ENCODE measurements around the gene SRM.

The SRM gene

GRCh38 chr1:11031624-11032262, 28.1 kb downstream of the SRM start:
- no peak for DNase-seq
- H3K36me3 ChIP-seq, result no peaks in the 10 kb centered on the region; the same call in 1 of the 2 replicates
- H3K9me3 ChIP-seq, result no peaks in the 10 kb centered on the region
- no peaks in the 10 kb centered on the region for H3K4me1 ChIP-seq
- H3K4me3 ChIP-seq (ENCODE audit: low read depth, low read length), result no peak overlapping the region
- H3K27me3 ChIP-seq, result no peaks in the 10 kb centered on the region
- TF ChIP-seq CTCF (IDR thresholded peaks at IDR 0.05; ENCODE audit: low read depth, low read length), result no peak

- H3K27me3 ChIP-seq, result no peaks in the 10 kb centered on the region
- H3K4me1 ChIP-seq, result no peaks in the 10 kb centered on the region
- no peak for DNase-seq
- H3K9me3 ChIP-seq, result no peaks in the 10 kb centered on the region
- H3K4me3 ChIP-seq (ENCODE audit: low read depth, low read length), result no peak overlapping the region
- TF ChIP-seq CTCF (IDR thresholded peaks at IDR 0.05; ENCODE audit: low read depth, low read length), result no peak
- no peaks in the 10 kb centered on the region; the same call in 1 of the 2 replicates for H3K36me3 ChIP-seq
Observed at GRCh38 chr1:11030865-11031264, 29.0 kb downstream of the SRM start.

- Histone ChIP-seq H3K4me1 (no peaks in the 10 kb centered on the region), H3K27me3 (no peaks in the 10 kb centered on the region), H3K9me3 (no peaks in the 10 kb centered on the region), H3K36me3 (peaks cover 5% of the 10 kb centered on the region; the same call in 1 of the 2 replicates), H3K4me3 (ENCODE audit: low read depth, low read length) (no peak overlapping the region)
- TF ChIP-seq CTCF (IDR thresholded peaks at IDR 0.05; ENCODE audit: low read depth, low read length), result no peak
- DNase-seq, result no peak
Observed at GRCh38 chr1:11028018-11028417, 31.8 kb downstream of the SRM start.

- peaks cover 5% of the 10 kb centered on the region; the same call in 1 of the 2 replicates for H3K36me3 ChIP-seq
- TF ChIP-seq CTCF (IDR thresholded peaks at IDR 0.05; ENCODE audit: low read depth, low read length), result no peak
- no peaks in the 10 kb centered on the region for H3K4me1 ChIP-seq
Observed at GRCh38 chr1:11027316-11027715, 32.5 kb downstream of the SRM start.

GRCh38 chr1:11026903-11027302, 32.9 kb downstream of the SRM start:
- no peak for DNase-seq
- no peak for TF ChIP-seq CTCF (IDR thresholded peaks at IDR 0.05; ENCODE audit: low read depth, low read length)
- Histone ChIP-seq H3K9me3 (no peaks in the 10 kb centered on the region), H3K4me3 (ENCODE audit: low read depth, low read length) (no peak overlapping the region), H3K27me3 (no peaks in the 10 kb centered on the region), H3K36me3 (peaks cover 7% of the 10 kb centered on the region), H3K4me1 (no peaks in the 10 kb centered on the region)

More at GRCh38 chr1:11027316-11027715, 32.5 kb downstream of the SRM start:
- Histone ChIP-seq H3K4me3 (ENCODE audit: low read depth, low read length) (no peak overlapping the region), H3K9me3 (no peaks in the 10 kb centered on the region), H3K27me3 (no peaks in the 10 kb centered on the region)
- no peak for DNase-seq

- no peak for TF ChIP-seq CTCF (IDR thresholded peaks at IDR 0.05; ENCODE audit: low read depth, low read length)
- no peaks in the 10 kb centered on the region for H3K4me1 ChIP-seq
- H3K4me3 ChIP-seq (ENCODE audit: low read depth, low read length), result no peak overlapping the region
- no peaks in the 10 kb centered on the region for H3K27me3 ChIP-seq
- H3K36me3 ChIP-seq, result peaks cover 15% of the 10 kb centered on the region
- DNase-seq, result no peak
- H3K9me3 ChIP-seq, result no peaks in the 10 kb centered on the region
Observed at GRCh38 chr1:11026052-11026451, 33.8 kb downstream of the SRM start.

Measured in BE2C (cell line).